Neural cell (in vitro differentiated cells): Measurements from ENCODE around the gene CASZ1. TPM values are rescaled to one million over a fixed set of nuclear protein-coding genes. Genes with fewer than 3 reads are reported as not detected.

ENCODE experiments used
- H2AFZ ChIP-seq: fragments of 200-600, 300-800 bp; sonication (generic), shearing (Covaris generic); 2 replicates; pipeline ENCODE4 v1.6.0; 2014; ENCODE audit warnings: low read depth, mild to moderate bottlenecking, antibody characterized with exemption, low read length, moderate library complexity
- H3F3A ChIP-seq: fragments of 200-600 bp; shearing (Covaris generic); 2 replicates; pipeline ENCODE4 v1.6.1; 2016; ENCODE audit warnings: mild to moderate bottlenecking, moderate library complexity, mixed read lengths, antibody characterized with exemption, low read length; ENCODE audit not compliant: insufficient read depth, poor library complexity, severe bottlenecking
- H3K27ac ChIP-seq: fragments of 200-600, 300-800 bp; sonication (generic), shearing (Covaris generic); 2 replicates; pipeline ENCODE4 v1.5.1; 2014; ENCODE audit warnings: mild to moderate bottlenecking, low read length, moderate library complexity
- H3K27me3 ChIP-seq: fragments of 300-800, 200-600 bp; sonication (generic), shearing (Covaris generic); 2 replicates; pipeline ENCODE4 v1.6.0; 2014; ENCODE audit warnings: mild to moderate bottlenecking, low read depth, low read length, moderate library complexity; ENCODE audit not compliant: insufficient read depth
- H3K36me3 ChIP-seq: fragments of 300-800, 200-600 bp; sonication (generic), shearing (Covaris generic); 2 replicates; pipeline ENCODE4 v1.5.1; 2014; ENCODE audit warnings: mild to moderate bottlenecking, antibody characterized with exemption, low read length, moderate library complexity; ENCODE audit not compliant: insufficient read depth
- H3K4me2 ChIP-seq: fragments of 300-800, 200-600 bp; sonication (generic), shearing (Covaris generic); 2 replicates; pipeline ENCODE4 v1.6.0; 2014; ENCODE audit warnings: mild to moderate bottlenecking, low read length
- H3K4me3 ChIP-seq: fragments of 300-800, 200-600 bp; sonication (generic), shearing (Covaris generic); 2 replicates; pipeline ENCODE4 v1.5.1; 2014; ENCODE audit warnings: mild to moderate bottlenecking, low read length, moderate library complexity
- H3K79me2 ChIP-seq: fragments of 200-600 bp; shearing (Covaris generic); replicated peaks from 2 replicates; pipeline ENCODE4 v1.6.0; 2014; ENCODE audit warnings: mild to moderate bottlenecking, low read length, moderate library complexity; ENCODE audit not compliant: insufficient read depth
- H3K9ac ChIP-seq: fragments of 300-800, 200-600 bp; sonication (generic), shearing (Covaris generic); 2 replicates; pipeline ENCODE4 v1.6.1; 2016; ENCODE audit warnings: mild to moderate bottlenecking, low read length, mixed read lengths
- H3K9me2 ChIP-seq: fragments of 200-600 bp; shearing (Covaris generic); 2 replicates; pipeline ENCODE4 v1.6.1; 2016; ENCODE audit warnings: mild to moderate bottlenecking, low read length, mixed read lengths; ENCODE audit not compliant: insufficient read depth
- H3K9me3 ChIP-seq: fragments of 200-600, 300-800 bp; sonication (generic), shearing (Covaris generic); 2 replicates; pipeline ENCODE4 v1.6.1; 2016; ENCODE audit warnings: mild to moderate bottlenecking, mixed run types, low read length, moderate library complexity, mixed read lengths
- H4K20me1 ChIP-seq: fragments of 200-600 bp; shearing (Covaris generic); 2 replicates; pipeline ENCODE4 v1.6.1; 2016; ENCODE audit warnings: mild to moderate bottlenecking, mixed run types; ENCODE audit not compliant: insufficient read depth
- CTCF ChIP-seq: fragments of 450-650 bp; IDR thresholded peaks from 2 replicates; pipeline ENCODE4 v1.5.1; 2014; ENCODE audit warnings: antibody characterized with exemption, mild to moderate bottlenecking, moderate library complexity; ENCODE audit not compliant: poor library complexity, severe bottlenecking
- EP300 ChIP-seq: fragments of 450-650 bp; conservative IDR thresholded peaks from 2 replicates; pipeline ENCODE4 v1.6.1; 2014; ENCODE audit warnings: antibody characterized with exemption, mild to moderate bottlenecking, moderate library complexity; ENCODE audit not compliant: poor library complexity, severe bottlenecking
- EZH2 ChIP-seq: fragments of 200-600, 300-800 bp; shearing (Covaris generic), sonication (generic); IDR thresholded peaks from 2 replicates; pipeline ENCODE4 v1.6.1; 2014; ENCODE audit warnings: antibody characterized with exemption, low read length, borderline replicate concordance, mild to moderate bottlenecking; ENCODE audit not compliant: insufficient read depth, poor library complexity, severe bottlenecking
- MXI1 ChIP-seq: fragments of 450-650 bp; conservative IDR thresholded peaks from 2 replicates; pipeline ENCODE4 v1.6.1; 2014; ENCODE audit warnings: antibody characterized with exemption, mild to moderate bottlenecking; ENCODE audit not compliant: poor library complexity, severe bottlenecking
- POLR2AphosphoS5 ChIP-seq: IDR thresholded peaks from 2 replicates; pipeline ENCODE4 v1.6.1; 2012
- RAD21 ChIP-seq: fragments of 450-650 bp; conservative IDR thresholded peaks from 2 replicates; pipeline ENCODE4 v1.6.1; 2014; ENCODE audit warnings: antibody characterized with exemption, mild to moderate bottlenecking, moderate library complexity
- REST ChIP-seq: IDR thresholded peaks from 2 replicates; pipeline ENCODE4 v1.6.1; 2012; ENCODE audit warnings: borderline replicate concordance
- SMC3 ChIP-seq: fragments of 450-650 bp; conservative IDR thresholded peaks from 2 replicates; pipeline ENCODE4 v1.6.1; 2014; ENCODE audit warnings: antibody characterized with exemption, mild to moderate bottlenecking, moderate library complexity; ENCODE audit not compliant: poor library complexity
- TAF1 ChIP-seq: IDR thresholded peaks from 2 replicates; pipeline ENCODE4 v1.6.1; 2012; ENCODE audit warnings: low read depth
- polyA plus RNA-seq: library from polyadenylated mRNA; depleted of rRNA; stranded (reverse); fragments of >200 nt; gene quantifications from 2 replicates; pipeline ENCODE4 v1.2.3, GENCODE V29; 2014

CASZ1 gene
- polyA plus RNA-seq, 1 donor from 2014 or later: 0.27 TPM

- no peak for TF ChIP-seq EP300
- no peak for TF ChIP-seq POLR2AphosphoS5
- TF ChIP-seq REST: no peak
- no peak for TF ChIP-seq RAD21
- no peak for TF ChIP-seq SMC3
- TF ChIP-seq MXI1: no peak
- TF ChIP-seq TAF1: no peak
- no peak for TF ChIP-seq CTCF
- TF ChIP-seq EZH2: no peak
- H2AFZ ChIP-seq: no peak overlapping the region
- H3K36me3 ChIP-seq: no peaks in the 10 kb centered on the region
- H3K9ac ChIP-seq: no peak overlapping the region
- H3K9me3 ChIP-seq: no peaks in the 10 kb centered on the region
- no peaks in the 10 kb centered on the region for H3K27me3 ChIP-seq
- no peaks in the 10 kb centered on the region for H3F3A ChIP-seq
- no peak overlapping the region for H3K4me2 ChIP-seq
- H3K9me2 ChIP-seq: no peaks in the 10 kb centered on the region
- no peaks in the 10 kb centered on the region for H3K79me2 ChIP-seq
- H3K27ac ChIP-seq: no peak overlapping the region
- no peaks in the 10 kb centered on the region for H4K20me1 ChIP-seq
- H3K4me3 ChIP-seq: no peak overlapping the region
Measured at GRCh38 chr1:10669570-10669969, 126.9 kb downstream of the CASZ1 start.

- H3K4me3 ChIP-seq: no peak overlapping the region
- no peak overlapping the region for H3K27ac ChIP-seq
Measured at GRCh38 chr1:10667861-10668761, 128.3 kb downstream of the CASZ1 start.

More at GRCh38 chr1:10667861-10668761, 128.3 kb downstream of the CASZ1 start:
- H3K79me2 ChIP-seq: no peaks in the 10 kb centered on the region
- no peak overlapping the region for H2AFZ ChIP-seq
- H3F3A ChIP-seq: no peaks in the 10 kb centered on the region
- no peaks in the 10 kb centered on the region for H3K36me3 ChIP-seq
- H3K9ac ChIP-seq: no peak overlapping the region
- no peak overlapping the region for H3K4me2 ChIP-seq
- no peak for TF ChIP-seq EP300
- TF ChIP-seq EZH2: no peak
- TF ChIP-seq MXI1: no peak
- TF ChIP-seq SMC3: no peak
- TF ChIP-seq CTCF: no peak
- TF ChIP-seq TAF1: no peak
- TF ChIP-seq RAD21: no peak
- no peak for TF ChIP-seq POLR2AphosphoS5
- no peak for TF ChIP-seq REST
- H3K9me3 ChIP-seq: no peaks in the 10 kb centered on the region
- no peaks in the 10 kb centered on the region for H3K27me3 ChIP-seq
- H3K9me2 ChIP-seq: no peaks in the 10 kb centered on the region
- no peaks in the 10 kb centered on the region for H4K20me1 ChIP-seq
